Urothelium cell line (cell line): ENCODE measurements around the gene PLIN1.
"Not testable (repeated sequence)": the region's sequence is repeated elsewhere in the genome, so short reads cannot be mapped to it uniquely, and the experiment has no call there.

Source experiments
- DNase-seq: peaks from one replicate; pipeline ENCODE4 v3.0.0; 2011; ENCODE audit warnings: low spot score, mixed read lengths
- FAIRE-seq: peaks from 2 replicates; lab custom pipeline; 2011; peaks lifted over from hg19 to GRCh38; lab: Jason Lieb, UNC

Gene PLIN1

DNA sequence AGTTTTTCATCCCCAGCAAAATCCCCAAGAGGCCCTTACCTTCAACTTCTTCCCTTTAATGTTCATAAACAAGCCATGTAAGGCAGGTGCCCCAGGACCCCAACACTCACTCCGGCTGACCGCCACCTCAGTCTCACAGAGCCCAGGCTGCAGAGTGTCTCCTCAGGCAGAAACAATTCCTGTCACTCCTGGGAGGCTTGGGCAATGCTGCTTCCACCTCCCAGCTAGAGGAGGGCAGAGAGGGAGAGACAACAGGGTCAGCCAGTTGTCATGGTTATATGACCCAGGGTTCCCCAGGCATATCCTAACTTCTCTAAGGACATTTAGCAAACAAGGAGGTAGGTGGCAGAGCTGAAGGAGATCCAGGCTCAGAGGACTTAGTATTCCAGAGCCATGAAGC lies at the start of gene PLIN1:
Gene PLIN1 (minus strand): TSS at position 156 of the 400 bp plus-strand sequence. CDS start 1,878 bp downstream, outside the sequence.
- DNase-seq = no peak
- no peak for FAIRE-seq

GRCh38 chr15:89728254-89728653 lies 49.1 kb upstream of the PLIN1 start:
- no peak for DNase-seq

GRCh38 chr15:89725064-89725463 lies 45.9 kb upstream of the PLIN1 start:
- DNase-seq (no peak), FAIRE-seq (no peak)

More at GRCh38 chr15:89728254-89728653, 49.1 kb upstream of the PLIN1 start:
- no peak for FAIRE-seq

- FAIRE-seq = no peak
Observed at GRCh38 chr15:89724621-89725020, 45.5 kb upstream of the PLIN1 start.

DNA sequence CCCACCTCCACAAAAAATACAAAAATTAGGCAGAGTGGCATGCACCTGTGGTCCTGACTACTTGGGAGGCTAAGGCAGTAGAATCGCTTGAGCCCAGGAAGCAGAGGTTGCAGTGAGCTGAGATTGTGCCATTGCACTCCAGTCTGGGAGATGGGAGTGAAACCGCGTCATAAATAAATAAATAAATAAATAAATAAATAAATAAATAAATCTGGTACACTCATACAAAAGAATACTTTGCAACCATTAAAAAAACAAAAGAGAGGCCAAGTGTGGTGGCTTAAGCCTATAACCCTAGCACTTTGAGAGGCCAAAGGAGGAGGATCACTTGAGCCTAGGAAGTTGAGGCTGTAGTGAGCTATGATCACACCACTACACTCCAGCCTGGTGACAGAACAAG lies 43.9 kb upstream of the PLIN1 start:
- FAIRE-seq (no peak), DNase-seq (no peak)

More at GRCh38 chr15:89724621-89725020, 45.5 kb upstream of the PLIN1 start:
- no peak for DNase-seq

DNA sequence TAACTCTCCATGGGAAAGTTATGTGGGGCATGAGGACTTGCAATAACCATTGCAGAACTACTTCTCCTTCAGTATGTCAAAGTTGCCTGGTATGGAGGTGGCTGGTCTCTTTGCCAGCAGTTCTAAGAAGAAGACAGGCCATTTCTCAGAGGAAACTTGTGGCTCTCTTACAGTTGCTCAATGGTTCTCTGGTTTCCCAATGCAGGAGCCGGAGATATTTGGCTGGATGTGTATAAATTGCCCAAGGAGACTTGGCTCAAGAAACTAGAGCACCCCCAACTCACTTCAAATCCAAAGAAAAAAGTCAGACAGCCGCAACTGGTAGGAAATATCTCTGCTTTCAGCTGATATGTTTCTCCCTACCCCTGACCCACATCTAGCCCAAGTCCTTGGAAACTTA lies 35.6 kb upstream of the PLIN1 start:
- no peak for DNase-seq
- no peak for FAIRE-seq

DNA sequence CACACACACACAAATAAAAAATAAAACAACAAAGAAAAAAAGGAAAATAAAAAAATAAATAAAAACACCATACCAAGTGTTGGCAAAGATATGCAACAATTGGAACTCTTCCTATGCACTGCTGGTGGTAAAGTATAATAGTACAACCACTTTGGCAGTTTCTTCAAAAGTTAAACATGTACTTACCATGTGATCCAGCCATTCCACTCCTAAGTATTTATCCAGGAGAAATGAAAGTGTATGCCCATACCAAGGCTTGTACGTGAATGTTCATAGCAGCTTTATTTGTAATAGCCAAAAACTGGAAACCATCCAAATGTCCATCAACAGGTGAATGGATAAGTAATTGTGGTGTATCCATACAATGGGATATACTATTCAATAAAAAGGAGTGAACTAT lies 28.4 kb upstream of the PLIN1 start:
- FAIRE-seq (no peak), DNase-seq (no peak)

DNA sequence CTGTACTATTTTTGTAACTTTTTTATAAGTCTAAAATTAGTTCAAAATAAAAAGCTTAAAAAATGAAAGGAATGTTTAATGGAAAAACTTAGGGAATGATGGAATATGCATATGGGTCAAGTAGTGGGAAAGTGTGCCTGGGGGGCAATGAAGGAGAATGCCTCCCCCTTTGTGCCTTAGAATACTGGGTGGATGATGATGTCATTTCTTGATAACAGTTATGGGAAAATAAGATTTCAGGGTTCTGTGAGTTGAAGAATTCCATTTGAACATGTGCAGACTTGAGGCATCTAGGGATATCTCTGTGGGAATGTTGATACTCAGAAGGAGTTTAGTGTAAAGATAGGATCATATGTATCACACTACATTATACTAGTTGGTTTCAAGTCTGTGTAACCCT lies 25.2 kb upstream of the PLIN1 start:
- no peak for DNase-seq
- no peak for FAIRE-seq

- FAIRE-seq (no peak), DNase-seq (no peak)
Observed at GRCh38 chr15:89695198-89695597, 16.0 kb upstream of the PLIN1 start.

GRCh38 chr15:89693696-89694095 lies 14.5 kb upstream of the PLIN1 start:
- FAIRE-seq (no peak), DNase-seq (no peak)

GRCh38 chr15:89693091-89693490 lies 13.9 kb upstream of the PLIN1 start:
- no peak for FAIRE-seq

GRCh38 chr15:89690276-89691218 lies 11.4 kb upstream of the PLIN1 start, which contains the start of the genes PEX11A and WDR93:
TSS of gene PEX11A (minus strand) at chr15:89690754. CDS start at chr15:89690632, 122 bp downstream.
TSS of gene WDR93 (plus strand) at chr15:89690811. CDS start at chr15:89701747, 10,936 bp downstream.
- DNase-seq (peak; percentile 94), FAIRE-seq (peak; percentile 84)

More at GRCh38 chr15:89693091-89693490, 13.9 kb upstream of the PLIN1 start:
- no peak for DNase-seq

- FAIRE-seq = not testable (repeated sequence)
Observed at GRCh38 chr15:89689930-89690275, 10.7 kb upstream of the PLIN1 start.

GRCh38 chr15:89686522-89686921 lies 7.4 kb upstream of the PLIN1 start:
- no peak for FAIRE-seq
- no peak for DNase-seq

More at GRCh38 chr15:89689930-89690275, 10.7 kb upstream of the PLIN1 start:
- DNase-seq = not testable (repeated sequence)

- DNase-seq (no peak), FAIRE-seq (no peak)
Observed at GRCh38 chr15:89685995-89686394, 6.8 kb upstream of the PLIN1 start.

DNA sequence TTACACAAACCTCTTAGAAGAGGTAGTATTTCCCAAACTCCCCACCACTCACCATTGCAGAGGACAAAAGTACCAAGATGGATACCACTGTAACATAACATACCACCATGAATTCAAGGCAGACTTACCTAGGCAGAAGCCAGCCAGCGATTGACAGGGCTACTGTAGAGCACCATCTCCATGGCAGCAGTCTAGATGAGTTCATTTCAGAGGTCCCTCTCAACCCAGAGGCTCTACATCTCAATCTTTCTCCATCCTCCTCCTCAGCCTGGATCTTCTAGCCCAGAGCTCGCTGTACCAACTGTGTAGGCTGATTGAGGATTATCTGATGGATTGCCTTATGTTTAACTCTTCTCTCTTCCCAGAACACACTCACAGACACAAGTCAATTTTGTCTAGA lies 2.0 kb upstream of the PLIN1 start:
- peak; percentile 9 for FAIRE-seq
- DNase-seq = no peak

- DNase-seq (no peak), FAIRE-seq (no peak)
Observed at GRCh38 chr15:89680282-89680873, 1.2 kb upstream of the PLIN1 start.

DNA sequence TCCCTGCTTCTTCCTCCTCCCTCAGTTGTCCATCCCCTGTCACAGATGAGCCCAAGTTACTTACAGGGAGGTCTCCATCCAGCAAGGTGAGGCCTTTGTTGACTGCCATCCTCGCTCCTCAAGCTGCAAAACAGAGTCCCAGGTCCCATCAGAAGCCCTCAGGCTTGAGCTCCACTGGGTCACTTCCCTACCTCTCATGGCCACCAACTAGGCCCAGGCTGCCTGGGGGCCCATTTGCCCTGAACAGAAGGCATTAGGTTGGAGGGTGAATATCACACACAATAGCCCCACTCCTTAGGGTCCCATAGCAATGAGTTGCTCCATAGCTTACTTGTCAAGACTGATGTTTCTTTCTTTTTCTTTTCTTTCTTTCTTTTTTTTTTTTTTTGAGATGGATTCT lies 1.8 kb downstream of the PLIN1 start:
- FAIRE-seq (no peak), DNase-seq (no peak)

- FAIRE-seq (no peak), DNase-seq (no peak)
Observed at GRCh38 chr15:89675606-89676005, 3.6 kb downstream of the PLIN1 start.

DNA sequence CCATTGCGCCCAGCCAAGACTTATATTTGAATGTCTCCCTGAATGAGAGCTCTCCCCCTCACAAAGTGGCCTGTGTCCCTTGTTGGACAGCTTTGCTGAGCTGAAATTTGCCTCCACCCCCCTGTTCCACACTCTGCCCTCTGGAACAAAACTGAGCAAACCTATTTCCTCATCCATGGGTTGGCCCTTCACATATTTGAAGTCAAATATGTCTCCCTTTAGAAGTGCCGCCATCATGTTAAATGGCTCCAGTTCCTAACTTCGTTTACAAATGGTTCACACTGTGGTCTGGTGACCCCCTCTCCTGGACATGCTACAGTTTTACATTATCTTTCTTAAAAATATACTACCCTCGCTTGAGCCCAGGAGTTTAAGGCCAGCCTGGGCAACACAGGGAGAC lies 4.6 kb downstream of the PLIN1 start:
- FAIRE-seq = no peak

GRCh38 chr15:89673165-89673512 lies 6.0 kb downstream of the PLIN1 start:
- peak; percentile 46 for DNase-seq
- no peak for FAIRE-seq

More for the DNA sequence above, 4.6 kb downstream of the PLIN1 start:
- DNase-seq = no peak
